NCI-H748 (cell line): ENCODE data around the gene MAD1L1.

ENCODE experiments used
- DNase-seq: peaks from one replicate; lab custom pipeline; 2025; ENCODE audit not compliant: unreplicated experiment; lab: John Stamatoyannopoulos, UW

The MAD1L1 gene

GRCh38 chr7:2106440-2106839 is 126.3 kb downstream of the MAD1L1 start:
- DNase-seq = no peak

- peak; percentile 14 for DNase-seq
Measured at GRCh38 chr7:2105917-2106316, 126.8 kb downstream of the MAD1L1 start.

- no peak for DNase-seq
Measured at GRCh38 chr7:2105280-2105679, 127.5 kb downstream of the MAD1L1 start.

- DNase-seq = no peak
Measured at GRCh38 chr7:2104716-2105115, 128.0 kb downstream of the MAD1L1 start.

- DNase-seq = no peak
Measured at GRCh38 chr7:2104107-2104710, 128.5 kb downstream of the MAD1L1 start.

DNA sequence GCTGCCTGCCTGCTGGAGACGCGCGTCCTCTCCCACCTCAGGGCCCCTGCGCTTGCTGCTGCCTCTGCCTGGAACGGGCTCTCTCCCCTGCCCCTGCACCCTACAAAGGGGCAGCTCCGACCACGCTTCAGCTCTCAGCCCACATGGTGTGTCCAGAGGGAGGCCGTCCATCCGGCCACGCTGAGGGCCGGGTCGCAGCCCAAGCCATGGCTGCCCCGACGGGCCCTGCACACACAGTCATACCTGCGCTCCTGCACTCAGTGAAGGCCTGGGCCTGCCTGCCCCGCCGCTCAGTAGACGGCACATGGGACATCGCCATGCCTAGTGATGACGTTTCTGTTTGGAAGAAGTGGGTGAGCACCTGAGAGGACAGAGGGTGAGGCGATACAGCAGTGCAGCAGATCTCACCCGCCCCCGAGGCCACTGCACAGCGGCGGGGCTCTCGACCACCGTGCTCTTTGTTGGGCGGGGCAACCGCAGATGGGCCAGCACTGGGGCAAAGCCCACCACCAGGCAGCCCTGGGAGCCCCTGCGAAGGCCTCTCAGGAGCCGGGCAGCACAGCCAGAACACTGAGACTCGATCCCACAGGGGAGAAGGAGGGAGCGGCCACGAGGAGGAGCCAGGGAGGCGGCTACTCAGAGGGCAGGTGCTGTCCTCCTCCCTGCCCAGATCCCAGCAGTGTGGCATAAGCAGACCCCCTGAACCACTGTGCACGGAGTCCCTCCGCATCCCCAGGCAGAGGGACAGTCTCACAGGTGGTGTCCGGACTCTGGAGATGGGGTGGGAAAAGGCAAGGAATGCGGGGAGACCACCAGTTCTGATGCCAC is 129.5 kb downstream of the MAD1L1 start:
- DNase-seq = no peak

- DNase-seq = no peak
Measured at GRCh38 chr7:2102375-2102723, 130.4 kb downstream of the MAD1L1 start.

GRCh38 chr7:2101630-2102374 is 130.9 kb downstream of the MAD1L1 start:
- DNase-seq = no peak

DNA sequence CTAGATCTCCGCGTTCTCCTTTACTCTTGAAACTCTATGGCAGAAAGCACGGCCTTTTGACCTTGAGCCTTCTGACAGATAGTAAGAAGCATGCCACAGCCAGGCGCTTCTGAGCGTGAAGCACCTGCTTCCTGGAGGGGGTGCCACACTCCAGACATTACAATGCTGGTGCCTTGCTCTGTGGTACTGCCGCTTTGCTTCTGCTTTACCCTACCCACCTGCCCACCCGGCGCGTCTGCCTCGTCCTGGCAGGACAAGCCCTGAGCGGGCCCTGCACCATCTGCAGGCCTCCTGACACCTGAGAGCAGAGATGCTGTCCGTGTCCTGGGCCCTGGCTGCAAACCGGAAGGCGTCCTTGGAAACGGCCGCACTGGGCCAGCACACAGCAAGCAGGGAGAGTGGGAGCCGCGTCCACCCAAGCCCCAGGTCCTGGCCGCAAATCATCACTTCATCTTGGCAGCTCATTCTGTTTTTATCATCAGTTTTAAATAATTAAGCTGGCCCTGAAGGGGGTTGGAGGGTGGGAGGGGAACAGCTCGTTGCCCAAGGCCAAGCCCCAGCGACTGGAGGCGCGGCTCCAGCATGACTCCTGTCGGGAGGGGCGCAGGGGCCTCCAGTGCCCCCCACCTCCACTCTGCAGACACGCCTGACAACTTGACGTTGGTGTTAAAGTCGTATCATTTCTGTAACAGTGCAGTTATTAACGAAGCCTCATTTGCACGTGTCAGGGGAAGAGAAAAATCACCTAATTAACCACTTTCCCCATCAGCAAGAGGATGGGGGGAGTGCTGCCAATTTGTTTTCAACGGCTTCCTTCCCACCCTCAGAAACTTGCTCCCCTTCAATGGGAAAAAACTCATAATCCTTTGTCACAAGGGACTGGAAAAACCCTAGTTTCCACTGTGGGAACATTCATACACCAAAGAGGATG is 132.2 kb downstream of the MAD1L1 start:
- peak; percentile 41 for DNase-seq

DNA sequence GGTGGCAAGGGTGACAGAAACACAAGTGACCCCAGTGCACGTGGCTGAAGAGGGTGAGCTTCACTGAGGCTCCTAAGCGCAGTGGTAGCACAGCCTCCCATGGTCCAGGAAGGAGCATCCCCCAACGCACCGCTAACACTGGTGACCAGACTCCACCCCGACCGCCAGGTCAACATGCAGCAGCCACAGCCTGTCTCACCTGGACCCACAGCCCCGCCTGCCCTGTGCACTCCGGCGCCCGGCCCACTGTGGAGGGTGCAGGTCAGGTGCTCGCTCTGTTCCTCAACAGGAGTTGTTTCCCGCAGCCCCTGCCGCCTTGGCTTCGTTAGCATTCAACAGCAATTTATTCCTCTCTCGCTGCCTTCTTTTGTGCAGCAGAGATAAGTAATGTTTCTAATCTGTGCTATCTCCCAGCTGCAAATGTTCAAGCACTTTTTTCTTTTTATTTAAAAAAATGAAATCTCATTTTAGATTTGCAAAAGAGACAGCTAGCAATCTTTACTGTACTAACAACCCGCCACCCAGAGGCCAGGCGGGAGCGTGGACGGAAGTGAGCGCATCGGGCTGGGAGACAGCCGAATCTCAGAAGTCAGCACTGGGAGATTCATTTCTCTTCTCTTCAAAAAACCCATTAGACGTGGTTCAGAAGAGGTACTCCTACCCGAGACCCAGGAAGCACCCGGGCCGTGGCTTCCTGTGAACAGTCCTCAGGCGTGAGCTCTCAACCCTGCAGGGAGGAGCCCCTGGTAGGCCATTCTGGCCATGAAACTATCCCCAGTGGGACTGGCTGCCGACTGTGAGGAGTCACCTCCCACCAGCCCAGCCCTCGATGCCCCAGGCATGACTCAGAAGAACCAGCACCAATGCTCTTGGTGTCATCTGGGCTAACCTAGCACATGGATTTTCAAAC is 133.4 kb downstream of the MAD1L1 start:
- DNase-seq = peak; percentile 48

GRCh38 chr7:2098496-2098895 is 134.2 kb downstream of the MAD1L1 start:
- no peak for DNase-seq

DNA sequence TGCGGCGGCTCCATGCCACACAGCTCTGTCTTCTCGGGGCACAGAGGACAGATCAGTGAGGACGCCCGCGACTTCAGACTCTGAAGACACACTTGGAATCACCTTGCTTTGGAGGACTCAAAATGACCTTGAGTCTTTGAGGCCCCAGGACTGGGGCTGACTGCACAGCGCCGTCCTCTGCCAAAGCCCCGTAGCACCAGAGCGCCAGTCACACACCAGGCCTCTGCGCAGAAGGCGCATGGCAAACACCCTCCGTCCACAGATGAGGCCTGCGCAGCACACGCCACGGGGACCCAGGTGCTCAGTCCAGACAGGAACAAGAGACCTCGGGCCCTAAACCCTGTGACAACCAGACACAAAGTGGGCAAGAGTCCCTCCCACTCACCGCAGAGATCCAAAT is 134.7 kb downstream of the MAD1L1 start:
- DNase-seq = no peak

- no peak for DNase-seq
Measured at GRCh38 chr7:2097492-2097891, 135.3 kb downstream of the MAD1L1 start.

DNA sequence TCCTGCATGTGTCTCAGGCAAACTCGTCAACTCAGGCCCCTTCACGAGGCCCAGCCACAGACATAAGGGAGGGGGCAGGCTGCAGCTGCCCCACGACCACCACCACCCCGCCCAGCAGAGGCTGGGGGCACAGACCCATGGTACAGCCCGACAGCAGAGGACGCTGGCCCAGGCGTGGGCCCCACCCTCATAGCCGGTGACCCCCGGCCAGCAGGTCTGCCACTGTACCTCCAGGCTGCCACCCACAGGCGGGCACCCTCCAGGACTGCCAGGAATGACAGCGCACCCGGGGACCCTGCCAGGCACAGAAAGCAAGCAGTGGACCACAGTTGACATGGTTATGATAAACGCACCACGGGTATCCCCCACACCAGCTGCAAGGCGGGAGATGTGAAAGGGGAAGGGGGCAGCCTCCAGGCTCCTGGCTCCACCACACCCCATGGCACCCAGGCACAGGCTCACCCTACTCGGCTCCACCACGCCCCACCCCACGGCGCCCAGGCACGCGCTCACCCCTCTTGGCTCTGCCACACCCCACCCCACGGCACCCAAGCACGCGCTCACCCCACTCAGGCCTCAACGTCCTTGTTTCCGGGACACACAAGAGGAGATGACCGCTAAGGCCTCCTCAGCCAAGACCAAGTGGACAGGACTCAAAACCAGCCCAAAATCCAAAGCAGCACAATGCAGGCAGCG is 135.9 kb downstream of the MAD1L1 start:
- no peak for DNase-seq

GRCh38 chr7:2095436-2095835 is 137.3 kb downstream of the MAD1L1 start:
- DNase-seq = peak; percentile 73

DNA sequence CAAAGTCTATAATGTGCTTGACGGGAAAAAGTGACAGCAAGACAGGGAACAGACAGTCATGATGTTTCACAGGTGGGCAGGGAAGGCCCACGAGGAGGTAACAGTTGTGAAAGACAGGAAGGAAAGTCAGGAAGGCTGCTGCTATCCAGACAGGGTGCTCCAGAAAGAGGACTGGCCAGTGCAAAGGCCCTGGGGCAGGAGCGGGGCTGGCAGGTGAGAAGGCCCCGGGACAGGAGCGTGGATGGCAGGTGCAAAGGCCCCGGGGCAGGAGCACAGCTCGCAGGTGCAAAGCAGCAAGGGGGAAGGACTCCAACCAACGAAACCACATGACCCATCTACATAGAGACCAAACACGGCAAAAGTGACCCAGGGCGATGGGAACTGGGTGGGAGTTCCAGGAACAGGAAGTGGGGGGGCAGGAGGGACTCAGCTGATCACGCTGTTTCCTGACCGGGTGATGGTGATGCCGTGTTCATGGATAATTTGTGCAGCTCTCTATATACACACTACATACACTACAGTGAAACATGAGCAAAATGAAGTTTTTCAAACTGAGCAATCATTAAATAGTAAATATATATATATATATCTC is 138.2 kb downstream of the MAD1L1 start:
- DNase-seq = no peak

GRCh38 chr7:2093843-2094220 is 138.9 kb downstream of the MAD1L1 start:
- DNase-seq = peak; percentile 23

GRCh38 chr7:2093215-2093842 is 139.4 kb downstream of the MAD1L1 start:
- no peak for DNase-seq

DNA sequence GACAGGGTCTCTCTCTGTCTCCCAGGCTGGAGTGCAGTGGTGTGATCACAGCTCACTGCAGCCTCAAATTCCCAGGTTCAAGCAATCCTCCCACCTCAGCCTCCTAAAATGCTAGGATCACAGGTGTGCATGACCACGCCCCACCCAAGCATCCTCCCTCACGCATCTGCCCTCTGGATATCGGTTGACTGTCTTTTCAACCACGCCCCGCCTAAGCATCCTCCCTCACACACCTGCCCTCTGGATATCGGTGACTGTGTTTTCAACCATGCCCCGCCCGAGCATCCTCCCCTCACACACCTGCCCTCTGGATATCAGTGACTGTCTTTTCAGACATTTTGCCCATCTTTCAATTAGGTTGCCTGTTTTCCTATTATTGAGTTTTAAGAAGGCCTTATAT is 140.5 kb downstream of the MAD1L1 start:
- peak; percentile 97 for DNase-seq
